Daoy (cell line): ENCODE results near the gene TSSK2. TPM values are rescaled to one million over a fixed set of nuclear protein-coding genes. Genes with fewer than 3 reads are reported as not detected.
"Not testable (repeated sequence)": the region's sequence is repeated elsewhere in the genome, so short reads cannot be mapped to it uniquely, and the experiment has no call there.

ENCODE experiments used
- DNase-seq: peaks from one replicate; pipeline ENCODE4 v3.0.0-alpha.2; 2015; ENCODE audit warnings: low read depth
- total RNA-seq: library from RNA; depleted of rRNA; stranded (reverse); fragments of >200 nt; shearing (Covaris generic); gene quantifications from 2 replicates; pipeline ENCODE4 v1.2.3, GENCODE V29; 2014; rRNA removed

Gene TSSK2
- not detected in 2 replicates for total RNA-seq

DNA sequence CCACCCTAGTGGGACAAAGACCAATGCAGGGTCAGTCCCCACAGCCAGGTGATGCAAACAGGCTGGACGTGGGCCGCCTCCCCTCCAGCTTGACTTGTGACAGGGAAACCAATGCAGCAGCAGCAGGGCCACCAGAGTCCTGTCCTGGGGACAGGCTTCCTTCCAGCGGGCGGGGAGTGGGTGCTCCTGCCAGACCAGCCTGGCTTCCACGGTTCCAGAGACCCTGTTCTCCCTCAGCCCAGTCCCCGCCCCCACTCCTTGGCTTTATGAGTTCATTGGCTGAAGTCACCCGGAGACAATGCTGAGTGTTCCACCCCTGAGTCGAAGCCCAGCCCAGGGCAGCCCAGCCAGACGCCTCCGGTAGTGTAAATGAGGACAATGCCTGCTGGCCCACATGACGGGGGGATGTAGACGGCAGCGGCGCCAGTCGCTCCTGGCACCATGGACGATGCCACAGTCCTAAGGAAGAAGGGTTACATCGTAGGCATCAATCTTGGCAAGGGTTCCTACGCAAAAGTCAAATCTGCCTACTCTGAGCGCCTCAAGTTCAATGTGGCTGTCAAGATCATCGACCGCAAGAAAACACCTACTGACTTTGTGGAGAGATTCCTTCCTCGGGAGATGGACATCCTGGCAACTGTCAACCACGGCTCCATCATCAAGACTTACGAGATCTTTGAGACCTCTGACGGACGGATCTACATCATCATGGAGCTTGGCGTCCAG is at the start of gene TSSK2:
TSS of gene TSSK2 (plus strand) at position 350 of the 726 bp plus-strand sequence. CDS start at position 442, 92 bp downstream.
- no peak for DNase-seq

DNA sequence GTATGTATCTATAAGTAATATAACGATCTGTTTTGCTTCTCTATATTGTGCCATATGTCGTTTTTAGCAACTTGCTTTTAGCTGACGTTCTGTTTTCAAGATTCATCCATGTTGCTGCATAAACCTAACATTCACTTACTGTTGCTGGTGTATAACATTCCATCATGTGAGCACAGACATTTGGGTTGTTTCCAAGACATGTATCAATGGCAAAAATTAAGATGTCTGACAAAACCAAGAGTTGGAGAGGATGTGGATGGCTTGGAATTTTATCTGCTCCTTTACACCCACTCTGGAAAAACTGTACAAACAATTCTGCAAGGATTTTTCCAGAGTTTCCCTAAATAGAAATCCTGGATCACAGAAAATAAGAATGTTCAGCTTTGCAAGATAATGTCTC is 49.8 kb upstream of the TSSK2 start:
- DNase-seq = no peak

DNA sequence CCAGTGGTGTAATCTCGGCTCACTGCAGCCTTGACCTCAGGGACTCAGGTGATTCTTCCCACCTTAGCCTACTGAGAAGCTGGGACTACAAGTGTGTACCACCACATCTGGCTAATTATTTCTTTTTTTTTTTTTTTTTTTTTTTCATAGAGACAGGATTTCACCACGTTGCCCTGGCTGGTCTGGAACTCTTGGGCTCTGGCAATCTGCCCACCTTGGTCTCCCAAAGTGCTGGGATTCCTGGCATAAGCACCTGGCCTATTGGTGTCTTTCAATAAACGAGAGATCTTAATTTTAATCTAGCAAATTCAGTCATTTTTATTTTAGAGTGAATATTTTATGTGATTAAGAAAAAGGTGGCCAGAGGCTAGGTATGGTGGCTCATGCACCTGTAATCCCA is 49.0 kb upstream of the TSSK2 start:
- no peak for DNase-seq

DNA sequence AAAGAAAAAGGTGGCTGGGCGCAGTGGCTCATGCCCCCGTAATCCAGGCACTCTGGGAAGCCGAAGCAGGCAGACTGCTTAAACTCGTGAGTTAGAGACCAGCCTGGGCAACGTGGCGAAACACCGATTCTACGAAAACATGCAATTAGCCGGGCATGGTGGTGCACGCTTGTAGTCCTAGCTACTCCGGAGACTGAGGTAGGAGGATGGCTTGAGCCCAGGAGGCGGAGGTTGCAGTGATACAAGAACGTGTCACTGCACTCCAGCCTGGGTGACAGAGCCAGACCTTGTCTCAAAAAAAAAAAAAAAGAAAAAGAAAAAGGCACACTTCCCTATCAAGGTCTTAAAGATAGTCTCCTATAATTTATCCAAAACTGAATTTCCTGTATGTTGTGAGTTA is 48.3 kb upstream of the TSSK2 start:
- no peak for DNase-seq

DNA sequence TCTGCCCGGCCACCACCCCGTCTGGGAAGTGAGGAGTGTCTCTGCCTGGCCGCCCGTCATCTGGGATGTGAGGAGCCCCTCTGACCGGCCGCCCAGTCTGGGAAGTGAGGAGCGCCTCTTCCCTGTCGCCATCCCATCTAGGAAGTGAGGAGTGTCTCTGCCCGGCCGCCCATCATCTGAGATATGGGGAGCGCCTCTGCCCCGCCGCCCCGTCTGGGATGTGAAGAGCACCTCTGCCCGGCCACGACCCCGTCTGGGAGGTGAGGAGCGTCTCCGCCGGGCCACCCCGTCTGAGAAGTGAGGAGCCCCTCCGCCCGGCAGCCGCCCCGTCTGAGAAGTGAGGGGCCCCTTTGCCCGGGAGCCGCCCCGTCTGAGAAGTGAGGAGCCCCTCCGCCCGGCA is 47.0 kb upstream of the TSSK2 start:
- not testable (repeated sequence) for DNase-seq

DNA sequence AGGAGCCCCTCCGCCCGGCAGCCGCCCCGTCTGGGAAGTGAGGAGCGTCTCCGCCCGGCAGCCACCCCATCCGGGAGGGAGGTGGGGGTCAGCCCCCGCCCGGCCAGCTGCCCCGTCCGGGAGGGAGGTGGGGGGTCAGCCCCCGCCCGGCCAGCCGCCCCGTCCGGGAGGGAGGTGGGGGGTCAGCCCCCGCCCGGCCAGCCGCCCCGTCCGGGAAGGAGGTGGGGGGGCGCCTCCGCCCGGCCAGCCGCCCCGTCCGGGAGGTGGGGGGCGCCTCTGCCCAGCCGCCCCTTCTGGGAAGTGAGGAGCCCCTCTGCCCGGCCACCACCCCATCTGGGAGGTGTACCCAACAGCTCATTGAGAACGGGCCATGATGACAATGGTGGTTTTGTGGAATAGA is 46.5 kb upstream of the TSSK2 start:
- not testable (repeated sequence) for DNase-seq

DNA sequence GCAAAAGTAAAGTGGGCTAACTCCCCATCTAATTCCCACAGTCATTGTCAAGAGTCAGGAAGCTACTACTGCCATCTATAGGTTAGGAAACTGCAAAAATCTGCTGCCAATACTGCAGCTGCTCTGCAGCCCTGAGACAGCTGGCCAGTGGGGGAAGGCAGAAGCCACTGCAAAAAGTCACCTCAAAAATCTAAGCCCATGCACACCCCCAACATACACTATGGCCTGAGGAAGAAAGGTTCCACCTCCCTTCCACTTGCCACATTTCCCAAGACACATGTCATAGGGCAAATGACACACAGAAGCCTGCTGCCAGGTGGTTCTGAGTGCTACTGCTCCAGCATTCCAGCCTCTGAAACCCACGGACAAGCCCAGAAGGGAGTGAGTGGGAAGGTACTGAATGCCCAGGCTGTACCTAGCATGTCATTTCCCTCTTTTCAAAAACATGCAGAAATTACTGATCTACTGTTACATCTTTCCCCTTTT is 45.8 kb upstream of the TSSK2 start:
- DNase-seq = no peak

DNA sequence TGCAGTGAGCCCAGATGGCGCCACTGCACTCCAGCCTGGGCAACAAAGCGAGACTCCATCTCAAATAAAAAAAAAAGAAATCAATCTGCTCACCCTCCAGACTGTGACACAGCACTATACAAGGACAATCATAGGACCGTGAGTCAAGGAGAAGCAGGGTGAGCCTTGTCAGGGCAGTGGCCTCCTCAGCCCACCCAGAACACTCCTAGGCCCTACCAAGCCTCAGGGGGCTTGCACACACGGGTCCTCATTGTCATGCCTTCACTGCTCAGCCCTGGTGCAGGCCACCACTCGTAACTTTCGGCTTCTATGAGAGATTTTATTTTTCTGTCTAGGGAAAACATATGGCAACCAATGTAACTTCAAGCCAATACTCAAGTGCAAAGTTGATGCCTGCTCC is 44.7 kb upstream of the TSSK2 start:
- DNase-seq = no peak

DNA sequence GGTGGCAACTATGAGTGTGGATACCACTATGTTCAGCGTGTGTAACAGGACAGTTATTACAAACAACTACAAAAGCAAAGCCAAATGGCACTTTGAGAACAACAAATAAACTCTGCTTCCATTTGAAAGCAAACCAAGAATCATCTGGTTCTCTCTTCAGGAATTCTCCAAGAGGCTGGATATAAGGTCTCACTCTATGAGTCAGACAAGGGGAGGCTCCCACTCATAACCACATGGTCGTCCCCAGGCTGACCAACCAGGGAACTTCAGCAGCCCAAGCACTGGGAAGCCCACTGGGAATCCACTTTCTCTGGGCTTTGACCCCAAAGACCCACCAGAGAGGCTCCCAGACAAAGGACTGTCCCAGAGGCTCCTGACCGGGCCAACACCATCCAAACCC is 44.2 kb upstream of the TSSK2 start:
- no peak for DNase-seq

DNA sequence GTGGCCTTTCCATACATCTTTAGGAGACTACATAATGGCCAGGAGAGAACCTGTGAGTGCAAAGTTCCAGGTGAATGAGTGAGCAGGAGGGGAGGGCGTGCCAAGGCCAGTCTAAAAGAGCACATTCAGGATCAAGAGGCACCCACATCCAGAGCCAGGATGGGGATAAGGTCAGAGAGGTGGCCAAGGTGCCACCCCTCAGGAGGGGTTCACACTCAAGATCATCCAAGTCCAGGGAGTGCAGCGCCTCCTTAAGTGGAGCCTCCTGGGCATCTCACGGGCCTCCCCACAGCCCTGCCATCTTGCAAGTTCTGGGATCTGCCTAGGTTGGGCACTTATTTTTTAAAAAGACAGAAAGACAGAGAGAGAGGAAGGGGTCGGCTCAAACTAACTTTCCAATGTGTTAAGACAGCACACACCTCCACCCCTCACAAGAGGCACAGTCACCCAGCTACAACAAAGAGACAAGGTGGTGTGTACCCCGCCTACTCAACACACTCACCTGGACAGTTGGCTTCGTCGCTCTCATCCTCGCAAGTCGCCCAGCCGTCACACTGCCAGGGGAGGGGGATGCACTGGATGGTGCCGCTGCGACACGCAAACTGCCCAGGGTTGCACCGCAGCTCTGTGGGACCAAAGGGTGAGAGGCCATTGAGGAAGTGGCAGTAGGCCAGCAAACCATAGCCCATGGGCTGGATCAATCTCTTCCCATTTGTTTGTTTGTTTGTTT is 42.1 kb upstream of the TSSK2 start:
- no peak for DNase-seq

DNA sequence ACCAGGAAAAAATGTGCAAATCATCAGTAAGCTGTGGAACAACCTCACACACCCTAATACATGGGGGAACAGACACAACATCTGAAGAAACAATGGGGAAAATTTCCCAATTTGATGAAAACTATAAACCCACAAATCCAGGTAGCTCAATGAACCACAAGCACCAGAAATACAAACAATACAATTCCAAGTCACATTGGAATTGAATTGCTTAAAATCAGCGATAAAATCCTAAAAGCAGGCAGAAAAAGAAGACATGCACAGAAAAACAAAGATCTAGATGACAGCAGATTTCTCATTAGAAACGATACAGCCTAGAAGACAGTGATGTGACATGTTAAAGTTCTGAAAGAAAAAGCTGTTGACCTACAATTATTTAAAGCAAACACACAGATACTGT is 40.9 kb upstream of the TSSK2 start:
- DNase-seq = no peak

DNA sequence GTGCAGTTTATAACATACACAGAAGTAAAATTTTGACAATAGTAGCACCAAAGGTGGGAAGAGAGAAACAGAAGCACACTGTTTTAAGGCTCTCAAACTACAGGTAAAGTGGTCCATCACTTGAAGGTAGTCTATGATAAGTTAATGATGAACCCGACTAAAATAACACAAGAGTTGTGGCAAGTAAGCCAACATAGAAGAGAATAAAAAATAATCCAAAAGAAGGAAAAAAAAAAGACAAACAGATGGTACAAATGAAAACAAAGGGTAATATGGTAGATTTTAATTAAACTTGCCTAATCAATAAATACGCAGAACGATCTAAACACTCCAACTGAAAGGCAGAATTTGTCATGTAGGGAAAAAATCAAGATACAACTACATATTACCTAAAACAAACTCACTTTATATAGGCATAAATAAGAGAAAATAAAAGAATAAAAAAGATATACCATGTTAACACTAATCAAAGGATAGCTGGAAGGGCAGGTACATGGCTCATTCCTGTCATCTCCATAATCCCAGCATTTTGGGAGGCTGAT is 40.5 kb upstream of the TSSK2 start:
- DNase-seq = no peak

DNA sequence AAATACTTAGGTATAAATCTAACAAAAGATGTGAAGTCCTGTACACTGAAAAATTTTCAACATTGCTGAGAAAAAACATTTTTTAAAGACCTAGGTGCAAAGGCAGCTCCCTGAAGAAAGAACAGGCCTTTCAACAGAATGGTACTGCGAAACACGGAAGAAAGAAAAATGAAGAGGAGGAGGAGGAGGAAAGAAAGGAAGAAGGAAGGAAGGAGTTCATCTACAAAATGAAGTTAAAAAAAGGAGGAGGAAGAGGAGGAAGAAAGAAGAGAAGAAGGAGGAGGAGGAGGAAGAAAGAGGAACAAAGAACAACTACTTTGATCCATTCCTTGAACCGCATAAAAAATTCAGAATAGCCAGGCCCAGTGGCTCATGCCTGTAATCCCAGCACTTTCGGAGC is 38.4 kb upstream of the TSSK2 start:
- no peak for DNase-seq

DNA sequence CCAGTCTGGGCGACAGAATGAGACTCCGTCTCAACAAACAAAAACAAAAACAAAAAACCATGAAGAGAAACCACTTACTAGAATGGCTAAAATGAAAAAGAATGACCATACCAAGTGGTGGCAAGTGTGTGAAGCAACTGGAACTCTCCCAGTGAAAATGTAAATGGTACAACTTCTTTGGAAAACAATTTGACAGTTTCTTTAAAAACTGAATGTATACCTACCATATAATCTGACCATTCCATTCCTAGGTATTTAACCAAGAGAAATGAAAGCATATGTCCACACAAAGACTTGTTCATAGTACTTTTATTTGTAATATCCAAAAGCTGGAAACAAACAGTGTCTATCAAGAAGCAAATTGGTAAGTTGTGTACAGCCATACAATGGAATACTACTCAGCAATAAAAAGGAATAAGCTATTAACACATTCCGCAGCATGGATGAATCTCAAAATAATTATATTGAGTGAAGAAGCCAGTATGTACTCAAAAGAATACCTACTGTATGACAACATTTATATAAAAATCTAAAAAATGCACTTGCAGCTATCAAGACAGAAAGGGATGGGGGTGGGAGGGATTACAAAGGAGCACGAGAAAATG is 36.6 kb upstream of the TSSK2 start:
- DNase-seq = no peak

DNA sequence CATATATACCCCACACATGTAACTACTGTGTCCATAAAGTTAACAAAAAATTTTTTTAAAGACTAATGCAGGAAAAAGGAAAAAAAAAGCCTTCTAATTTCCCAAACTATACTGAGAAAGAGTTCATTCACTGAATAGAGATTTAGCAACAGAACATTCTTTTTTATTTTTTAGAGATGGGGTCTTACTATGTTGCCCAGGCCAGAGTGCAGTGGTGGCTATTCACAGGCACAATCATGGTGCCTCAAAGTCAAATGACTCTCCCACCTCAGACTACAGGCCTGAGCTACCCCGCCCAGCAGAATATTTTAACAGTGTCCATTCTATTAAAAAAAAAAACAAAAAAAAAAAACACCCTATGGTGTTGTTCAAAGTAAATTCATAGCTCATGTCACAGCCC is 34.6 kb upstream of the TSSK2 start:
- no peak for DNase-seq

DNA sequence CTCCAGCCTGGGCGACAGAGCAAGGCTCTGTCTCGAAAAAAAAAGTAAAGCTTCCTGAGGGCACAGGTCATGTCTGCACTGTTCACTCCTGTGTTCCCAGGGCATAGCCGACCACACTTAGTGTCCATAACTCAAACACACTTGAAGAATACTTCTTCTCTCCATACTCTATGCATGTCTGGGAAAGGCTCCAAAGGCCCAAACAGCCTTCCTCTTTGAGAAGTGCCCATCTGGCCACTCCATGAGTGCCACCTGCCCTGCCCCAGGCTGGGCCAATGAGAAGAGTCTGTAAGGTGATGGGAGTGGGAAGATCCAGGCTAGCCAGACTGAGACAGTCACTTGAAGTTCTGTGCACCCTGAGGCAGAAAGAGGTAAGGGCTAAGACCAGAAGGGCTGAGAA is 33.6 kb upstream of the TSSK2 start:
- DNase-seq = no peak

DNA sequence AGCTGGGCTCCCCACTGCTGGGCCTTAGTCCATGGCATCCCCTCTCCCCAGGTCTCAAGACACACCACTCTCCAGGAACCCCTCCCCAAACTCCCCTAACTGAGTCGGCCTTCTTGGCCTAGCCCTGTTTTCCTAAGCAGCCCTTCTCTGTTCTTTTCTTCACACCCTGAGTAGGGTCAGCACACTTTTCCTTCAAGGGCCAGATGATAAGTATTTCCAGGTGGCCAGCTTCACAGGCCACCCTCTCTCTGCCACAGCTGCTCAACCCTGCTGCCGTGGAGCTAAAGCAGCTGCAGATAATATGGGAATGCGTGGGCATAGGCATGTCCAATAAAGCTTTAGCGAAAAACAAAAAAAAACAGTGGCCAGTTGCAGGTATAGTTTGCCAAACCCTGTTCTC is 33.0 kb upstream of the TSSK2 start:
- DNase-seq = no peak

DNA sequence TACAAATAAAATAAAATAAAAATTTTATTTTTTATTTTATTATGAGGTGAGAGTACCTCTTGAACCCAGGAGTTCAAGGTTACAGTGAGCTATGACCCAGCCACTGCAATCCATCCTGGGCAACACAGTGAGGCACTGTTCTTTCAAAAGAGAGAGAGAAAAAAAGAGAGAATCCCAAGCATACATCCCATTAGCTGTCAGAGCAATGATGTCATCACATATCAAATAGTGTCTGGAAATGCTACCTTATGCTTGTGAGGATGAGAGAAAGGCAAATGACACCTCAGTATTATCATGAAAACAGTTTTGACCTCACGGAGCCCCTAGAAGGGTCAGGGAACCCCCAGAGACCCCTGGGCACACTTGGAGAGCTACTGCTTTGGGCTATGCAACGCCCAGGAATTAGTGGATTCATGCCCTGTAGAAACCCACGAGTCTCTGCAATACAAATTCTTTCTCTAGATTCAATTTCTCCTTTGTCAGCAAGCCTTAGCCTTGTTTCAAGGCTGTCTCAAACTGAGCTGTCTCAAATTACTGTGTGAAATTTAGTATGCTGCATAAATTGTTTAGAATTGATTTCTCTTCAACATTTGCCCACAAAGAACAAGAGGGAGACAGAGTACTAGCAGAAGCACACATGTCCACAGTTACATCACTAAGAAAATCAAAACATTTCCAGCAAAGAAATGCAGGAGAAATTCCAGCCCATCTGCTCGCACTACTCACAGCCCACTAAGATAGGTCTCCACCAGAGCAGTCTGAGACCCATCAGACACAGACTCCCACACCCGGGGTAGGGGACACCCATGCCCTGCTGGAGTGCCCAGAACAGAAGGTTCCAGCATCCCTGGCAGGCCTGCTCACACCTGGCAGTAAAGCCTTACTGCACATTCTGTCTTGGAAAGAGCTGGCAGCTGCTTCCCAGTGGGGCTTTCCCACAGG is 27.0 kb upstream of the TSSK2 start:
- no peak for DNase-seq

DNA sequence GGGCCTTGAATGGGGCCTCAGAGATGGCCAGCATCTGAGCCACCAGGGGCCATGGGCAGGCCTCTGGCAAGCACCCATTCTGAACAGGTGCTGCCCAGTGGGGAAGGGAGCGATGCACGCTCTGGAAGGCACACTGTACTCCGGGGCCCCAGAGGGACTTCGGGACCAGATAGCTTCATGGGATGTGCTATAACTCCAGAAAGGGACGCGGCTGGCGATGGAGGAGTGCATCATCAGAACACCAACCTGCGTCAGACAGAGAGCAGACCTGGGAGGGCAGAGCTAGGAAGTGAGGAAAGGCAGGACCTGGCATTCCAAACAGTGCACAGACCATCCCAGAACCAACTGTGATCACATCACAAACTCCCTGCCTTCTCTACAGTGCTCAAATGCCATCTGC is 25.7 kb upstream of the TSSK2 start:
- DNase-seq = no peak

DNA sequence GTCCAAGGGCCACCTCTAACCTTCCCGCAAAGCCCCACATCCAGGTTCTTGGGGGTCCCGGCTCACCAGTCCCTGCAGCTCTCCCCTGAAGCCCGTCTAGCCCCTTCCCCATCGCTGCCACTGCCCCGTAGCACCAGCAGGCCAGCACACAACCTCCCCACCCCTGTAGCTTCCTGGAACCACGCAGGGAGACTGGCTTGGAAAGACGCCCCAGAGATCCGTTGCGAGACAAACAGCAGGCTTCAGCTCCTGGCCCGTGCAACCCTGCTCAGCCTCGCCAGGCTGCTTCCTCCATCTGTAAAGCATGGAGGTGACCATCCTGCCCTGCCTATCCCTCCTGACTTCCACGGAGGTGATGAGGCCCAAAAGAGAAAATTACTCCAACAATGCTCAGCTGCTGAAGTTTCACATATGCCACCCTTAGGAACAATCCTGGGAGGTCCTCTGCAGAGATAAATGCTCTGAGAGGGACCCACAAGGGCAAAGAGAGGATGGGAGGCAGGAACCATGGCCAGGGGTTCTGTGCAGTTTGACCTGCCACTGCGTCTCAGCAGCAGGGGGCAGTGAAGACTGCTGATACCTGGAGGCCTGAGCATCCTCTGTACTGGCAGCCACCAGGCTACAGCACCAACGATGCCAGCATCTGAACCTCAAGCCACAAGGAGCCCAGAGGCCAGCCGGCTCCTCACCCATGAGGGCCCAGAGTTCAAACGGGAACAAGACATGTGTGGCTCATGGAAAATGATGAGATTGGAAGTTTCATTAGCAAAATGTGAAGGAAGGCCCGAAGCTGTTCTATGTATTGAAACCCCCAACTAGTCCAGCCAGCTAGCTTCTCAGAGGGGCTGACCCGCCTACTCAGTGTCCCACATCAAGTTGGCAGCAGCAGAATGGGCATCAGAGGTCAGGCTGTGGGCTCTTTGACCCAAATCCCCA is 25.0 kb upstream of the TSSK2 start:
- DNase-seq = no peak
